Cardiac fibroblast (primary cell): ENCODE data around the gene EZH2.

ENCODE experiments used
- DNase-seq, 2 donors: peaks; one replicate each; pipeline versions ENCODE4 v3.0.0 to v3.0.0-alpha.2; 2010; ENCODE audit warnings: low read depth in 2 of 2
- H3K4me3 ChIP-seq, 2 donors: replicated peaks in 1 of 2; 1 replicate in 1 of 2; 2 replicates in 1 of 2; pipeline ENCODE4 v1.5.1; 2011; ENCODE audit warnings: low read depth in 2 of 2, low read length in 2 of 2, mild to moderate bottlenecking in 2 of 2, moderate library complexity in 1 of 2
- CTCF ChIP-seq: IDR thresholded peaks from one replicate; pipeline ENCODE4 v1.5.1; 2011; ENCODE audit warnings: low read depth, mild to moderate bottlenecking, low read length, inconsistent platforms

The EZH2 gene

GRCh38 chr7:148831782-148832181, 52.3 kb downstream of the EZH2 start:
- no peak overlapping the region for H3K4me3 ChIP-seq
- DNase-seq, result no peak
- no peak for TF ChIP-seq CTCF

GRCh38 chr7:148830897-148831692, 53.0 kb downstream of the EZH2 start:
- H3K4me3 ChIP-seq, result no peak overlapping the region
- no peak for DNase-seq
- TF ChIP-seq CTCF, result no peak

- no peak for DNase-seq
- TF ChIP-seq CTCF, result no peak
- no peak overlapping the region for H3K4me3 ChIP-seq
Measured at GRCh38 chr7:148828965-148829364, 55.1 kb downstream of the EZH2 start.

GRCh38 chr7:148825338-148825737, 58.8 kb downstream of the EZH2 start:
- H3K4me3 ChIP-seq, result no peak overlapping the region
- no peak for DNase-seq
- TF ChIP-seq CTCF, result no peak

- no peak overlapping the region for H3K4me3 ChIP-seq
- no peak for TF ChIP-seq CTCF
- no peak for DNase-seq
Measured at GRCh38 chr7:148824864-148825263, 59.2 kb downstream of the EZH2 start.

- no peak for DNase-seq
- H3K4me3 ChIP-seq, result no peak overlapping the region
- no peak for TF ChIP-seq CTCF
Measured at GRCh38 chr7:148821422-148821821, 62.7 kb downstream of the EZH2 start.
